Measurements from ENCODE around the gene THG1L.

DNA sequence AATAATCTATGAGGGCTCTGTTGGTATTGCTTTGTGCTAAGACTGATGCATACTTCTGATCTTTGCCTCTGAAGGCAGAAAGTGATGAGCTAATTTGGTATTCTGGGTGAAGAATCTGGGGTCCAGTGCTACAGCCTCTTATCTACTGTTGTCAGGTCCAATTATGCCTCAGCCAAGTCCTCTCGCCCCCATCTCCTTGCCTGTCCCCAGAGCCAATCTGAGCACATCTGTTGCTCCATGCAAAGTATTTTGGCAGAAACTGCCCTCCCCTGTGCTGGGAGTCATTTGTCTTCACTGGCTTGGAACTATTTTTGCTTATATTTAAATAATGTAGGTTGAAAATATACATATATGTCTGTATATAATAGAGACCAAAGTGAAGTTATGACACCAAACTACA is 35.7 kb downstream of the THG1L start:
- TF ChIP-seq CTCF (IDR thresholded peaks at IDR 0.05) = no peak
- no peak for TF ChIP-seq EP300 (IDR thresholded peaks at IDR 0.05)
- no peak for TF ChIP-seq POLR2A (IDR thresholded peaks at IDR 0.05)
